Natural killer cell (primary cell): ENCODE measurements around the gene NACAD. TPM values are rescaled to one million over a fixed set of nuclear protein-coding genes. Genes with fewer than 3 reads are reported as not detected.

ENCODE experiments used
- ATAC-seq, 3 donors: fragments of 150-1000 bp in 2 of 3; fragments of 200-7000 bp in 1 of 3; cut with Tn5 transposase; 1 replicate in 1 of 3; 2 replicates in 2 of 3; pipeline ENCODE4 v1.10.0; 2021; ENCODE audit warnings: mild to moderate bottlenecking in 2 of 3, moderate library complexity in 2 of 3
- DNase-seq, 2 donors: peaks; one replicate each; pipeline versions ENCODE4 v3.0.0 to v3.0.0-alpha.2; 2013 to 2021; ENCODE audit warnings: mixed read lengths in 1 of 2
- H3K27ac ChIP-seq: one replicate; pipeline ENCODE4 v1.5.1; 2013; ENCODE audit warnings: mild to moderate bottlenecking, low read length
- H3K27me3 ChIP-seq: one replicate; pipeline ENCODE4 v1.6.1; 2013; ENCODE audit warnings: low read length; ENCODE audit not compliant: control insufficient read depth, insufficient read depth
- H3K36me3 ChIP-seq: one replicate; pipeline ENCODE4 v1.6.1; 2013; ENCODE audit warnings: low read length; ENCODE audit not compliant: control insufficient read depth, insufficient read depth
- H3K4me1 ChIP-seq: one replicate; pipeline ENCODE4 v1.6.1; 2013; ENCODE audit warnings: low read length; ENCODE audit not compliant: control insufficient read depth, insufficient read depth
- H3K4me3 ChIP-seq: one replicate; pipeline ENCODE4 v1.5.1; 2013; ENCODE audit warnings: low read length
- H3K9me3 ChIP-seq: one replicate; pipeline ENCODE4 v1.6.1; 2013; ENCODE audit warnings: low read length; ENCODE audit not compliant: control insufficient read depth, insufficient read depth
- H3K27ac Mint-ChIP-seq, 2 donors: one replicate each; pipeline ENCODE4 v1.8.0; 2022; ENCODE audit warnings: mild to moderate bottlenecking in 2 of 2, mixed read lengths in 2 of 2, moderate library complexity in 1 of 2
- H3K27me3 Mint-ChIP-seq, 2 donors: one replicate each; pipeline ENCODE4 v1.8.0; 2022; ENCODE audit warnings: low read depth in 2 of 2, mixed read lengths in 2 of 2
- H3K36me3 Mint-ChIP-seq: one replicate; pipeline ENCODE4 v1.8.0; 2022; ENCODE audit warnings: mixed read lengths
- H3K4me1 Mint-ChIP-seq, 2 donors: one replicate each; pipeline ENCODE4 v1.8.0; 2022; ENCODE audit warnings: mixed read lengths in 2 of 2
- H3K4me3 Mint-ChIP-seq: one replicate; pipeline ENCODE4 v1.8.0; 2022; ENCODE audit warnings: mild to moderate bottlenecking, moderate library complexity, mixed read lengths
- H3K9me3 Mint-ChIP-seq, 2 donors: one replicate each; pipeline ENCODE4 v1.8.0; 2022; ENCODE audit warnings: mixed read lengths in 2 of 2
- CTCF ChIP-seq: fragments of 200-600 bp; IDR thresholded peaks from one replicate; pipeline ENCODE4 v1.8.0; 2022; ENCODE audit warnings: antibody characterized with exemption
- WGBS: methylation state at CpG from one replicate; pipeline ENCODE4 v1.1.7; 2013; ENCODE audit warnings: missing lambda C conversion rate; ENCODE audit not compliant: insufficient coverage; 5-methylcytosine and 5-hydroxymethylcytosine counted together
- intact Hi-C: fragments of 100-400 bp; cut with micrococcal nuclease; formaldehyde crosslinking; loops from one replicate; pipeline ENCODE4 v1.14.2; 2022
- total RNA-seq, 4 donors: library from RNA; stranded (reverse); fragments of 120-200 nt in 1 of 4; gene quantifications; one replicate each; pipeline versions ENCODE4 v1.2.3 to v1.2.4, GENCODE V29; 2013 to 2022

Gene NACAD
- total RNA-seq, 3 donors from 2014 or later (not counting 1 experiment from before 2014, with no cell fraction given), result 0.75 to 1.7 (median 0.78) TPM

- Histone ChIP-seq H3K4me1 (peaks cover 3% of the 10 kb centered on the region), H3K4me3 (no peak overlapping the region), H3K9me3 (no peaks in the 10 kb centered on the region), H3K27me3 (no peaks in the 10 kb centered on the region), H3K36me3 (no peaks in the 10 kb centered on the region), H3K27ac (no peak overlapping the region)
- H3K4me3 Mint-ChIP-seq, result no peak overlapping the region
- intact Hi-C loops, result no loop called here
- peaks cover 6 to 15% of the 10 kb centered on the region in 2 donors for H3K4me1 Mint-ChIP-seq
- TF ChIP-seq CTCF, result no peak
- ATAC-seq, result no peak
- H3K27me3 Mint-ChIP-seq, result no peaks in the 10 kb centered on the region
- H3K9me3 Mint-ChIP-seq, result no peaks in the 10 kb centered on the region
- 84% methylated on average over 6 of the region's 9 CpGs for WGBS
- H3K27ac Mint-ChIP-seq, result peak overlapping the region in 1 of 2 donors; percentile 47
- H3K36me3 Mint-ChIP-seq, result no peaks in the 10 kb centered on the region
- no peak for DNase-seq
These were observed 42.1 kb upstream of the NACAD start for GRCh38 chr7:45130910-45131309.

GRCh38 chr7:45129906-45130305 lies 41.1 kb upstream of the NACAD start:
- Histone ChIP-seq H3K27me3 (no peaks in the 10 kb centered on the region), H3K36me3 (no peaks in the 10 kb centered on the region), H3K4me1 (no peaks in the 10 kb centered on the region), H3K27ac (no peak overlapping the region), H3K4me3 (no peak overlapping the region), H3K9me3 (no peaks in the 10 kb centered on the region)
- intact Hi-C loops, result no loop called here
- H3K27me3 Mint-ChIP-seq, result no peaks in the 10 kb centered on the region
- no peak for DNase-seq
- peaks cover 0 to 6% of the 10 kb centered on the region in 2 donors for H3K4me1 Mint-ChIP-seq
- H3K27ac Mint-ChIP-seq, result peak overlapping the region in 1 of 2 donors; percentile 47
- TF ChIP-seq CTCF, result no peak
- H3K36me3 Mint-ChIP-seq, result no peaks in the 10 kb centered on the region
- WGBS, result 85% methylated on average over 12 of the region's 12 CpGs
- no peak overlapping the region for H3K4me3 Mint-ChIP-seq
- no peaks in the 10 kb centered on the region for H3K9me3 Mint-ChIP-seq
- ATAC-seq, result no peak

GRCh38 chr7:45129181-45129800 lies 40.5 kb upstream of the NACAD start:
- peaks cover 2% of the 10 kb centered on the region for H3K4me1 ChIP-seq
- peaks cover 0 to 9% of the 10 kb centered on the region in 2 donors for H3K4me1 Mint-ChIP-seq
- H3K27me3 Mint-ChIP-seq, result no peaks in the 10 kb centered on the region
- no peaks in the 10 kb centered on the region for H3K27me3 ChIP-seq
- no peak overlapping the region for H3K4me3 ChIP-seq
- no peaks in the 10 kb centered on the region for H3K36me3 ChIP-seq
- no peak overlapping the region for H3K4me3 Mint-ChIP-seq
- no peaks in the 10 kb centered on the region for H3K9me3 Mint-ChIP-seq
- no peaks in the 10 kb centered on the region for H3K9me3 ChIP-seq
- TF ChIP-seq CTCF, result no peak
- intact Hi-C loops, result no loop called here
- no peak for ATAC-seq
- DNase-seq, result no peak
- WGBS, result 89% methylated on average over 15 of the region's 15 CpGs
- H3K27ac ChIP-seq, result no peak overlapping the region
- no peak overlapping the region for H3K27ac Mint-ChIP-seq
- no peaks in the 10 kb centered on the region for H3K36me3 Mint-ChIP-seq

GRCh38 chr7:45126920-45127319 lies 38.2 kb upstream of the NACAD start:
- Mint-ChIP-seq H3K4me3 (no peak overlapping the region), H3K36me3 (no peaks in the 10 kb centered on the region), H3K9me3 (no peaks in the 10 kb centered on the region), H3K27me3 (no peaks in the 10 kb centered on the region), H3K4me1 (peaks cover 19 to 31% of the 10 kb centered on the region in 2 donors), H3K27ac (peak overlapping the region; percentile 73 to 86)
- no peaks in the 10 kb centered on the region for H3K27me3 ChIP-seq
- H3K9me3 ChIP-seq, result no peaks in the 10 kb centered on the region
- no peak overlapping the region for H3K4me3 ChIP-seq
- no peak overlapping the region for H3K27ac ChIP-seq
- DNase-seq, result no peak
- no peak for ATAC-seq
- 84% methylated on average over 6 of the region's 6 CpGs for WGBS
- H3K4me1 ChIP-seq, result peaks cover 26% of the 10 kb centered on the region
- no peak for TF ChIP-seq CTCF
- intact Hi-C loops, result no loop called here
- H3K36me3 ChIP-seq, result no peaks in the 10 kb centered on the region
